A673 (cell line): ENCODE data around the gene RHOBTB1.

Source experiments
- CTCF ChIP-seq: fragments of 300-800, 200-600 bp; sonication (generic); conservative IDR thresholded peaks from 2 replicates; pipeline ENCODE4 v1.5.1; 2017; ENCODE audit warnings: low read depth, mild to moderate bottlenecking, antibody characterized with exemption, low read length, moderate library complexity, mixed read lengths
- EZH2 ChIP-seq: fragments of 200-600 bp; sonication (generic); IDR thresholded peaks from 2 replicates; pipeline ENCODE4 v1.6.1; 2017; ENCODE audit warnings: borderline replicate concordance, low read depth, mild to moderate bottlenecking, mixed read lengths, antibody characterized with exemption, low read length; ENCODE audit not compliant: poor library complexity, severe bottlenecking

DNA sequence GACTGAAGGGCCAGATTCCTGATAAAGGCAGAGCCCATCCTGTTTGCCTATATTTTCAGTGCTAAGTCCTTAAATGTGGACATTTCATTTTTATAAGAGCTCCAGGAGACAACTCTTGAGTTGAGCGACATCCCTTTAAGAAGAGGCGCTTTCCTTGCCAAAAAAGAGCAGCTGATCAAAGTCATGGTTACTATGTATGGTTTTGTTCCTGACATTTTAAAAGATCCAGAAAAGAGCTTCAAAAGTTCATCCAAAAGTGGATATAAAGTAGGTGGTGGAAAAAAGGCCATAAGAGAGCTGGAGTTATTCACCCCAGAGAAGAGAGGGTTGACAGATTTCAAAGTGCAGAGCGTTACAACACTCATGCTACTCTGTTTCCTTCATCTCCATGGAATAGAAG, 36.7 kb downstream of the RHOBTB1 start:
- TF ChIP-seq CTCF (no peak), EZH2 (no peak)
